Thyroid gland (tissue), 4 donors: ENCODE measurements around the gene QPCT.

Source experiments
- POLR2A ChIP-seq, 2 donors: fragments of 450-650 bp; IDR thresholded peaks; one replicate each; pipeline ENCODE4 v1.6.1; 2017; ENCODE audit warnings: antibody characterized with exemption in 2 of 2, mild to moderate bottlenecking in 2 of 2, moderate library complexity in 1 of 2
- TF ChIP-seq, protein P1 (sequence below), 6 experiments: fragments of 200-600 bp in 3 of 6; fragments of 450-650 bp in 3 of 6; sonication (generic) in 3 of 6; IDR thresholded peaks; one replicate each; pipeline ENCODE4 v1.5.1; 2016 to 2019; ENCODE audit warnings: antibody characterized with exemption in 6 of 6, mild to moderate bottlenecking in 2 of 6, inconsistent platforms in 1 of 6, moderate library complexity in 1 of 6

DNA sequence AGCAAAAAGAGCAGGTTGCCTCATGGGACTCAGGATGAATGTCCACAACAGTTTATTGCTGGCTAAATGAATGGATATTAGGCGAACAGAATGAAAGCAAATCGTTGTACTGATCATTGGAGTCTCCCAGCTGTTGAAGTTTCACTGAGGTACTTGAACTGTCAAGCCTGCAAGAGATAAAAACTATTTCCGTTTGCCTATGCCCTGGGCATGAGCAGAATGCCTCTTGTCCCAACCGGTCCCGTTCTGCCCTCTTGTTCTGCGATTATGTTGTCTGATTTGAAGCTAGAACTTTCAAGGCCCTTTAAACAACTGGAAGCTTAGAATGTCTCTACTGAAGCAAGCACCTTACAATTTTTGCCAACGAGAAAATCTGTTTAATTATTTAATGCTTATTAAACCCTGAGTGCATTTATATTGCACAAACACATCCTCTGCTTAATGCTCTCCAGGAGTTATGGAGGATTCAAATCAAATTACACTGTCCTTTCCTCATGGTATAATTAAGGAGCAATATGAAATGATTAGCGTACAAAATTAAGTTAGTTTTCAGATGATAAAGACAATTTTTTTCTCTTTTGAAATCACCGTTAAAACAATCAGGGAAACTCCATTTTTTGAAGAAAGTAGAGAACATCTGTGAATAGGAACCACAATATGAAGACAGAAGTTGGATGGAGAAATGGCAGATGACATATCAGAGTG lies 17.7 kb downstream of the QPCT start:
- TF ChIP-seq, protein P1, sequence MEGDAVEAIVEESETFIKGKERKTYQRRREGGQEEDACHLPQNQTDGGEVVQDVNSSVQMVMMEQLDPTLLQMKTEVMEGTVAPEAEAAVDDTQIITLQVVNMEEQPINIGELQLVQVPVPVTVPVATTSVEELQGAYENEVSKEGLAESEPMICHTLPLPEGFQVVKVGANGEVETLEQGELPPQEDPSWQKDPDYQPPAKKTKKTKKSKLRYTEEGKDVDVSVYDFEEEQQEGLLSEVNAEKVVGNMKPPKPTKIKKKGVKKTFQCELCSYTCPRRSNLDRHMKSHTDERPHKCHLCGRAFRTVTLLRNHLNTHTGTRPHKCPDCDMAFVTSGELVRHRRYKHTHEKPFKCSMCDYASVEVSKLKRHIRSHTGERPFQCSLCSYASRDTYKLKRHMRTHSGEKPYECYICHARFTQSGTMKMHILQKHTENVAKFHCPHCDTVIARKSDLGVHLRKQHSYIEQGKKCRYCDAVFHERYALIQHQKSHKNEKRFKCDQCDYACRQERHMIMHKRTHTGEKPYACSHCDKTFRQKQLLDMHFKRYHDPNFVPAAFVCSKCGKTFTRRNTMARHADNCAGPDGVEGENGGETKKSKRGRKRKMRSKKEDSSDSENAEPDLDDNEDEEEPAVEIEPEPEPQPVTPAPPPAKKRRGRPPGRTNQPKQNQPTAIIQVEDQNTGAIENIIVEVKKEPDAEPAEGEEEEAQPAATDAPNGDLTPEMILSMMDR (IDR thresholded peaks at IDR 0.05): no peak
- TF ChIP-seq POLR2A (IDR thresholded peaks at IDR 0.05): no peak
